DOHH2 (cell line): ENCODE results near the gene FREM3.
"Not testable (repeated sequence)": the region's sequence is repeated elsewhere in the genome, so short reads cannot be mapped to it uniquely, and the experiment has no call there.

Experiments used
- H3F3A ChIP-seq: fragments of 200-600 bp; sonication (generic), shearing (Covaris generic); 2 replicates; pipeline ENCODE4 v1.6.0; 2016; ENCODE audit warnings: antibody characterized with exemption, mild to moderate bottlenecking; ENCODE audit not compliant: control insufficient read depth, insufficient read depth
- H3K27ac ChIP-seq: fragments of 200-600 bp; sonication (generic); 2 replicates; pipeline ENCODE4 v1.5.1; 2014; ENCODE audit warnings: low read depth, mild to moderate bottlenecking, low read length, moderate library complexity
- H3K27me3 ChIP-seq: fragments of 200-600 bp; sonication (generic); 2 replicates; pipeline ENCODE4 v1.6.1; 2014; ENCODE audit warnings: mild to moderate bottlenecking, low read length, mixed read lengths; ENCODE audit not compliant: control insufficient read depth
- H3K36me3 ChIP-seq: fragments of 200-600 bp; sonication (generic); 2 replicates; pipeline ENCODE4 v1.6.1; 2014; ENCODE audit warnings: mild to moderate bottlenecking, low read length, moderate library complexity, mixed read lengths; ENCODE audit not compliant: control insufficient read depth
- H3K4me1 ChIP-seq: fragments of 200-600 bp; sonication (generic); 2 replicates; pipeline ENCODE4 v1.6.1; 2014; ENCODE audit warnings: mild to moderate bottlenecking, low read length, mixed read lengths; ENCODE audit not compliant: control insufficient read depth
- H3K4me2 ChIP-seq: fragments of 200-600 bp; sonication (generic); 2 replicates; pipeline ENCODE4 v1.6.0; 2014; ENCODE audit warnings: mild to moderate bottlenecking, low read length, moderate library complexity
- H3K4me3 ChIP-seq: fragments of 200-600 bp; sonication (generic); 2 replicates; pipeline ENCODE4 v1.5.1; 2014; ENCODE audit warnings: mild to moderate bottlenecking, low read length, mixed read lengths
- H3K79me2 ChIP-seq: fragments of 200-600 bp; sonication (generic); 2 replicates; pipeline ENCODE4 v1.6.1; 2014; ENCODE audit warnings: mild to moderate bottlenecking, low read length, mixed read lengths; ENCODE audit not compliant: control insufficient read depth
- H3K9me2 ChIP-seq: fragments of 200-600 bp; sonication (generic); replicated peaks from 2 replicates; pipeline ENCODE4 v1.6.1; 2014; ENCODE audit warnings: mild to moderate bottlenecking, low read length, mixed read lengths; ENCODE audit not compliant: control insufficient read depth
- H3K9me3 ChIP-seq: fragments of 200-600 bp; sonication (generic); 2 replicates; pipeline ENCODE4 v1.6.1; 2014; ENCODE audit warnings: antibody characterized with exemption, low read length, mixed read lengths; ENCODE audit not compliant: control insufficient read depth, insufficient read depth
- H4K20me1 ChIP-seq: fragments of 200-600 bp; sonication (generic); 2 replicates; pipeline ENCODE4 v1.6.0; 2014; ENCODE audit warnings: low read depth, mild to moderate bottlenecking, antibody characterized with exemption, low read length, moderate library complexity; ENCODE audit not compliant: control insufficient read depth, insufficient read depth
- CTCF ChIP-seq: fragments of 200-600 bp; sonication (generic); IDR thresholded peaks from one replicate; pipeline ENCODE4 v1.5.1; 2014; ENCODE audit warnings: antibody characterized with exemption, mild to moderate bottlenecking, low read depth, low read length; ENCODE audit not compliant: poor library complexity, severe bottlenecking
- EZH2phosphoT487 ChIP-seq: fragments of 200-600 bp; sonication (generic); IDR thresholded peaks from 2 replicates; pipeline ENCODE4 v1.6.1; 2017; ENCODE audit warnings: borderline replicate concordance, mild to moderate bottlenecking, antibody characterized with exemption, low read length, moderate library complexity, mixed read lengths

The FREM3 gene

DNA sequence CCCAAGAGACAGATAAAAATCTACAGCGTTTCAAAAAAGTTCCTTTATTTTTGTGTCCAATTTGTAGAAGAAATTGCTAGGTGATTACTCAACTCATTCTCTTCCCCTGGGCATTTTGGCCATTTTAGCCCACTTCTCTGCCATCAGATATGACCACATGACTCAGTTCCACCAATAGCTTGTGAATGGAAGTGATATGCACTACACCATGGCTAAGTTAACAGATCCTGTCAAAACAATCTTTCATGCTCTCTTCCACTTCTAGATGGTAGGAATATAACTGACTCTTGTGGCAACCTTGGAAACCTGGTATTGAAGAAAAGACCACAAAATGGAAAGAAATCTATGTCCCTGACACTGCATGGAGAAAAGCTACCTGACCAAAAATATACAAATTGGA lies 26.2 kb upstream of the FREM3 start:
- Histone ChIP-seq H3K36me3 (no peaks in the 10 kb centered on the region), H3K4me3 (no peak overlapping the region), H3K27me3 (peaks cover 3% of the 10 kb centered on the region; the same call in 1 of the 2 replicates), H3K9me3 (no peaks in the 10 kb centered on the region), H4K20me1 (no peaks in the 10 kb centered on the region), H3K27ac (no peak overlapping the region), H3F3A (no peaks in the 10 kb centered on the region), H3K4me2 (no peak overlapping the region), H3K4me1 (no peaks in the 10 kb centered on the region), H3K9me2 (no peaks in the 10 kb centered on the region), H3K79me2 (no peaks in the 10 kb centered on the region)
- TF ChIP-seq CTCF (no peak), EZH2phosphoT487 (no peak)

- Histone ChIP-seq H3K4me3 (no peak overlapping the region), H3K4me2 (no peak overlapping the region), H3F3A (no peaks in the 10 kb centered on the region), H4K20me1 (no peaks in the 10 kb centered on the region), H3K36me3 (no peaks in the 10 kb centered on the region), H3K79me2 (no peaks in the 10 kb centered on the region), H3K4me1 (no peaks in the 10 kb centered on the region), H3K27ac (no peak overlapping the region), H3K27me3 (peaks cover 3% of the 10 kb centered on the region; the same call in 1 of the 2 replicates), H3K9me3 (no peaks in the 10 kb centered on the region), H3K9me2 (no peaks in the 10 kb centered on the region)
- no peak for TF ChIP-seq CTCF
- TF ChIP-seq EZH2phosphoT487, result no peak
These were observed 20.8 kb upstream of the FREM3 start for GRCh38 chr4:143721317-143721716.

- not testable (repeated sequence) for H3K4me1 ChIP-seq, H3K9me3 ChIP-seq, H3K27ac ChIP-seq, H3F3A ChIP-seq, H3K36me3 ChIP-seq, H3K4me2 ChIP-seq, H3K4me3 ChIP-seq, H4K20me1 ChIP-seq, H3K79me2 ChIP-seq, H3K27me3 ChIP-seq, H3K9me2 ChIP-seq
These were observed 18.3 kb upstream of the FREM3 start for GRCh38 chr4:143718748-143719147.

- Histone ChIP-seq H3K9me2 (no peaks in the 10 kb centered on the region), H3K4me3 (no peak overlapping the region), H3F3A (no peaks in the 10 kb centered on the region), H3K36me3 (no peaks in the 10 kb centered on the region), H3K4me2 (no peak overlapping the region), H3K27me3 (no peaks in the 10 kb centered on the region), H3K4me1 (no peaks in the 10 kb centered on the region), H3K27ac (no peak overlapping the region), H3K79me2 (no peaks in the 10 kb centered on the region), H3K9me3 (no peaks in the 10 kb centered on the region), H4K20me1 (no peaks in the 10 kb centered on the region)
- TF ChIP-seq EZH2phosphoT487 (no peak), CTCF (no peak)
These were observed 13.6 kb upstream of the FREM3 start for GRCh38 chr4:143713955-143714625.
